Nephron (organoid): ENCODE results near the gene GRIP2.
A peak's percentile ranks its signal among the peaks of the same experiment; 100 is the strongest.

Experiments used
- H3K27ac Mint-ChIP-seq, 3 experiments: 2 replicates each; pipeline ENCODE4 v1.8.0; 2020; ENCODE audit warnings: mixed read lengths in 3 of 3, mild to moderate bottlenecking in 2 of 3, moderate library complexity in 1 of 3
- H3K27me3 Mint-ChIP-seq: 2 replicates; pipeline ENCODE4 v1.8.0; 2021; ENCODE audit warnings: low read depth, mild to moderate bottlenecking, moderate library complexity, mixed read lengths
- H3K36me3 Mint-ChIP-seq: 2 replicates; pipeline ENCODE4 v1.8.0; 2020; ENCODE audit warnings: low read depth, mixed read lengths
- H3K4me1 Mint-ChIP-seq: 2 replicates; pipeline ENCODE4 v1.8.0; 2020; ENCODE audit warnings: mixed read lengths
- H3K4me3 Mint-ChIP-seq, 3 experiments: 2 replicates each; pipeline ENCODE4 v1.8.0; 2020; ENCODE audit warnings: mild to moderate bottlenecking in 3 of 3, mixed read lengths in 3 of 3, moderate library complexity in 2 of 3
- H3K9me3 Mint-ChIP-seq: 2 replicates; pipeline ENCODE4 v1.8.0; 2020; ENCODE audit warnings: mixed read lengths
- CTCF ChIP-seq, 3 experiments: fragments of 200-600 bp; sonication (generic); IDR thresholded peaks; one replicate each; pipeline ENCODE4 v1.5.0; 2021; ENCODE audit warnings: antibody characterized with exemption in 3 of 3; ENCODE audit not compliant: unreplicated experiment in 3 of 3

The GRIP2 gene

GRCh38 chr3:14453876-14454638, 86.1 kb downstream of the GRIP2 start:
- no peak for TF ChIP-seq CTCF (IDR thresholded peaks at IDR 0.05; ENCODE audit: unreplicated experiment in 3 of 3)
- Mint-ChIP-seq H3K4me1 (peaks cover 64% of the 10 kb centered on the region), H3K36me3 (peaks cover 41% of the 10 kb centered on the region), H3K27ac (peak overlapping the region in 2 of 3 experiments; percentile 90 to 95), H3K9me3 (no peaks in the 10 kb centered on the region), H3K4me3 (peak overlapping the region in 1 of 3 experiments; percentile 48), H3K27me3 (peaks cover 26% of the 10 kb centered on the region)

GRCh38 chr3:14452740-14453710, 87.1 kb downstream of the GRIP2 start:
- Mint-ChIP-seq H3K4me3 (peak overlapping the region in 2 of 3 experiments; percentile 46 to 48), H3K27me3 (peaks cover 36% of the 10 kb centered on the region), H3K9me3 (no peaks in the 10 kb centered on the region), H3K4me1 (peaks cover 53% of the 10 kb centered on the region), H3K27ac (peak overlapping the region; percentile 76 to 95 (median 90)), H3K36me3 (peaks cover 47% of the 10 kb centered on the region)
- TF ChIP-seq CTCF (IDR thresholded peaks at IDR 0.05; ENCODE audit: unreplicated experiment in 3 of 3), result peak in 1 of 3 experiments; percentile 24

GRCh38 chr3:14451844-14452739, 88.0 kb downstream of the GRIP2 start:
- Mint-ChIP-seq H3K36me3 (peaks cover 54% of the 10 kb centered on the region), H3K4me3 (peak overlapping the region in 1 of 3 experiments; percentile 48), H3K27me3 (peaks cover 36% of the 10 kb centered on the region), H3K9me3 (no peaks in the 10 kb centered on the region), H3K27ac (peak overlapping the region; percentile 76 to 95 (median 90)), H3K4me1 (peaks cover 50% of the 10 kb centered on the region)
- no peak for TF ChIP-seq CTCF (IDR thresholded peaks at IDR 0.05; ENCODE audit: unreplicated experiment in 3 of 3)

- no peak for TF ChIP-seq CTCF (IDR thresholded peaks at IDR 0.05; ENCODE audit: unreplicated experiment in 3 of 3)
- Mint-ChIP-seq H3K27me3 (peaks cover 36% of the 10 kb centered on the region), H3K4me1 (peaks cover 50% of the 10 kb centered on the region), H3K36me3 (peaks cover 62% of the 10 kb centered on the region), H3K4me3 (no peak overlapping the region), H3K9me3 (no peaks in the 10 kb centered on the region), H3K27ac (peak overlapping the region in 2 of 3 experiments; percentile 25 to 90)
Observed at GRCh38 chr3:14450922-14451606, 89.1 kb downstream of the GRIP2 start.

- no peak for TF ChIP-seq CTCF (IDR thresholded peaks at IDR 0.05; ENCODE audit: unreplicated experiment in 3 of 3)
- peaks cover 68% of the 10 kb centered on the region for H3K36me3 Mint-ChIP-seq
- H3K4me1 Mint-ChIP-seq, result peaks cover 46% of the 10 kb centered on the region
- H3K4me3 Mint-ChIP-seq, result no peak overlapping the region
- H3K9me3 Mint-ChIP-seq, result no peaks in the 10 kb centered on the region
- peaks cover 34% of the 10 kb centered on the region for H3K27me3 Mint-ChIP-seq
- H3K27ac Mint-ChIP-seq, result peak overlapping the region in 1 of 3 experiments; percentile 90
Observed at GRCh38 chr3:14450506-14450905, 89.6 kb downstream of the GRIP2 start.
